Right atrium auricular region (tissue), 2 donors: Measurements from ENCODE around the gene CCSER2. TPM values are rescaled to one million over a fixed set of nuclear protein-coding genes. Genes with fewer than 3 reads are reported as not detected.

Source experiments
- DNase-seq: peaks from one replicate; pipeline ENCODE4 v3.0.0-alpha.2; 2019; ENCODE audit warnings: low spot score
- H3K27ac ChIP-seq, 2 donors: fragments of 200-600 bp; sonication (generic); 1 replicate in 1 of 2; 2 replicates in 1 of 2; pipeline ENCODE4 v1.5.1; 2016 to 2019
- H3K27me3 ChIP-seq, 2 donors: fragments of 200-600 bp; sonication (generic); one replicate each; pipeline versions ENCODE4 v1.5.1 to v1.6.0; 2017 to 2019
- H3K36me3 ChIP-seq: fragments of 200-600 bp; sonication (generic); one replicate; pipeline ENCODE4 v1.5.1; 2016
- H3K4me1 ChIP-seq, 2 donors: fragments of 200-600 bp; sonication (generic); one replicate each; pipeline versions ENCODE4 v1.5.1 to v1.6.0; 2017 to 2019
- H3K4me3 ChIP-seq, 2 donors: fragments of 200-600 bp; sonication (generic); 1 replicate in 1 of 2; 2 replicates in 1 of 2; pipeline ENCODE4 v1.5.1; 2017 to 2019; ENCODE audit warnings: mild to moderate bottlenecking in 1 of 2, moderate library complexity in 1 of 2
- H3K9me3 ChIP-seq, 2 donors: fragments of 200-600 bp; sonication (generic); one replicate each; pipeline ENCODE4 v1.5.1; 2019
- CTCF ChIP-seq, 2 donors: fragments of 200-600 bp; sonication (generic); IDR thresholded peaks; one replicate each; pipeline ENCODE4 v1.5.1; 2019; ENCODE audit warnings: antibody characterized with exemption in 2 of 2
- total RNA-seq, 2 donors: library from RNA; depleted of rRNA; stranded (reverse); fragments of >200 nt; gene quantifications; one replicate each; pipeline ENCODE4 v1.1.0, GENCODE V29; 2016

CCSER2 gene
- total RNA-seq, 2 donors from 2014 or later: 77.1 to 91.6 TPM

DNA sequence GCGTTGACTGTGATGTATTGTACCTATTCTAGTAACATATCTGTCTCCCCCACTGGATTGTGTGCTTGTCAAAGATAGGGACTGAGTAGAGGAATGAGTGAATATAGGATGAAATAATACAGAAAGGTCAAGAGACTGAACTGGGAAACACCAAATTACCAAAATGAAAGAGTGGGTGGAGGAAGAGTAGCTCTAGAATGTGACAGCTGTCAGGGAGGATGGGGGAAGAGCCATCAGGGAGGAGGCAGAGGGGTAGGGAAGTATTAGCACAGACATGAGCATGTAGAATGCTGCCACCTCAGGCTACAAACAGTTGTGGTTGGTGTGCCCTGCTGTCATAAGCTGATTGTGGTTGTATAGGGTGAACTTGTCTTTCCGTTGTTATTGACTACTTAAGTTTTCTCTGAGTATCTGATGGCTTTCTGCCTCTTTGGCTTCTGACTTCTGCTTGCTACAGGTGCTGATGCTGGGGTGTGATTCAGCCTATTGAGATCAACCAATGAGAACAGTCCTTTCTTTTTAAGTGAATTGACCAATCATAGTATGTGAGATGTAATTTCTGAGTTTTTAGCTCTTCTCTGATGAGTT lies 5.6 kb downstream of the CCSER2 start:
- Histone ChIP-seq H3K4me3 (no peak overlapping the region), H3K27ac (no peak overlapping the region), H3K4me1 (peaks cover 0 to 69% of the 10 kb centered on the region in 2 donors), H3K36me3 (no peaks in the 10 kb centered on the region), H3K9me3 (no peaks in the 10 kb centered on the region), H3K27me3 (no peaks in the 10 kb centered on the region)
- DNase-seq: no peak
- TF ChIP-seq CTCF (IDR thresholded peaks at IDR 0.05): no peak

DNA sequence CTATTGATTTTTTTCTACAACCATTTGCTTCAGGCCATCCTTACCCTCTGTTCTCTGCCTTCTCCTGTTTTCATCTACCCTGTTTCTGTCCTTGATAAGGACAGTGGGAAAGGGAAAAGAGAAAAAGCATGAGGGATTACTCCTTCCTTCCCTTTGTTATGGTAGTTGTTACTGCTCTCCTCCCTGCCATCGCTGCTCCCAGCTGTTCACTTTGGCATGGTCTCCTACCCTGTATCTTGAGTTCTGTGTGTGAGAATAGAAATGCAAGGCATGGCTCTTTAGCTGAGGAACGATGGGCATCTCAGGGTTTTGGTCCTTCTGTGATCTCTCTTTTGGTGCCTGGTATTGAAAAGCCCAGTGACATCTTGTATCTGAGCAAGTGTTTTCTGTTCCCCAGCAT lies 6.4 kb downstream of the CCSER2 start:
- H3K36me3 ChIP-seq: no peaks in the 10 kb centered on the region
- H3K4me1 ChIP-seq: peaks cover 0 to 62% of the 10 kb centered on the region in 2 donors
- no peaks in the 10 kb centered on the region for H3K9me3 ChIP-seq
- H3K4me3 ChIP-seq: no peak overlapping the region
- TF ChIP-seq CTCF (IDR thresholded peaks at IDR 0.05): no peak
- H3K27me3 ChIP-seq: no peaks in the 10 kb centered on the region
- no peak for DNase-seq
- peak overlapping the region in 1 of 2 donors; percentile 21 for H3K27ac ChIP-seq

- no peaks in the 10 kb centered on the region for H3K27me3 ChIP-seq
- H3K36me3 ChIP-seq: no peaks in the 10 kb centered on the region
- no peak for DNase-seq
- no peak overlapping the region for H3K4me3 ChIP-seq
- H3K27ac ChIP-seq: no peak overlapping the region
- H3K9me3 ChIP-seq: no peaks in the 10 kb centered on the region
- TF ChIP-seq CTCF (IDR thresholded peaks at IDR 0.05): no peak
- H3K4me1 ChIP-seq: peaks cover 0 to 55% of the 10 kb centered on the region in 2 donors
These were observed 7.1 kb downstream of the CCSER2 start for GRCh38 chr10:84335516-84335915.

DNA sequence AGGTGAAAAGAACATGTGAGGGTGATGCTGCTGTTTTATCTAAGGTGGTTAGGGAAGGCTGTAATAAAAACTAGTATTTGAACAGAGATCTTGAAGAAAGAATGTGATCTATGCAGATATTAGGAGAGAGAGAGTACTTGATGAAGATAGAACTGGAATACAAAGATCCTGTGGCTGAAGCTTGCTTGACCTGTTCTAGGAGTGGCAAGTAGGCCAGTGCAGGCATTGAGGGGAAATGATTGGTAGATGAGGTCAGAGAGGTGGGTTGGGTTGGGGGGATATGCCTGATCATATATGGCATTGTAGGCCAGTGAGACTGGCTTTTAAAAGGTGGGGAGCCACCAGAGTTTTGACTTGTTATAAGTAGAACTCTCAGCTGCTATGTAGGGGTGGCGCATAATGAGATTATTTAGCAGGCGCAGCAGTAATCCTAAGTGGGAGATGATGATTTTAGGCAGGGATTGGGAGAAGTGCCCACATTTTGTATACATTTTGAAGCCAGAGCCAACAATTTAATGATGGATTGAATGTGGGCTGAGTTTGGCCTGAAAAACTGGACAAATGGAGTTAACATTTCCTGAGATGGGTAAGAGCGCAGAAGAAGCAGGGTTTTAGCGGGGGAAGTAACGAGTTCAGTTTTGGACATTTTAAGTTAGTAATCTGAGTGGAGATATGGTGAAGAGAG lies 8.2 kb downstream of the CCSER2 start:
- TF ChIP-seq CTCF (IDR thresholded peaks at IDR 0.05): no peak
- Histone ChIP-seq H3K36me3 (no peaks in the 10 kb centered on the region), H3K4me1 (peaks cover 0 to 50% of the 10 kb centered on the region in 2 donors), H3K27me3 (no peaks in the 10 kb centered on the region), H3K27ac (no peak overlapping the region), H3K4me3 (no peak overlapping the region), H3K9me3 (no peaks in the 10 kb centered on the region)
- no peak for DNase-seq

- H3K4me1 ChIP-seq: peaks cover 0 to 47% of the 10 kb centered on the region in 2 donors
- H3K27me3 ChIP-seq: no peaks in the 10 kb centered on the region
- no peak overlapping the region for H3K27ac ChIP-seq
- no peaks in the 10 kb centered on the region for H3K36me3 ChIP-seq
- no peak overlapping the region for H3K4me3 ChIP-seq
- TF ChIP-seq CTCF (IDR thresholded peaks at IDR 0.05): no peak
- no peak for DNase-seq
- no peaks in the 10 kb centered on the region for H3K9me3 ChIP-seq
These were observed 8.8 kb downstream of the CCSER2 start for GRCh38 chr10:84337199-84337598.
